HG02981 (cell line): Measurements from ENCODE around the gene TMEM217.

Experiments
- ATAC-seq: cut with Tn5 transposase; IDR thresholded peaks from one replicate; pipeline ENCODE4 v1.9.1; 2021; ENCODE audit warnings: mild to moderate bottlenecking, moderate library complexity; ENCODE audit not compliant: unreplicated experiment

The TMEM217 gene

DNA sequence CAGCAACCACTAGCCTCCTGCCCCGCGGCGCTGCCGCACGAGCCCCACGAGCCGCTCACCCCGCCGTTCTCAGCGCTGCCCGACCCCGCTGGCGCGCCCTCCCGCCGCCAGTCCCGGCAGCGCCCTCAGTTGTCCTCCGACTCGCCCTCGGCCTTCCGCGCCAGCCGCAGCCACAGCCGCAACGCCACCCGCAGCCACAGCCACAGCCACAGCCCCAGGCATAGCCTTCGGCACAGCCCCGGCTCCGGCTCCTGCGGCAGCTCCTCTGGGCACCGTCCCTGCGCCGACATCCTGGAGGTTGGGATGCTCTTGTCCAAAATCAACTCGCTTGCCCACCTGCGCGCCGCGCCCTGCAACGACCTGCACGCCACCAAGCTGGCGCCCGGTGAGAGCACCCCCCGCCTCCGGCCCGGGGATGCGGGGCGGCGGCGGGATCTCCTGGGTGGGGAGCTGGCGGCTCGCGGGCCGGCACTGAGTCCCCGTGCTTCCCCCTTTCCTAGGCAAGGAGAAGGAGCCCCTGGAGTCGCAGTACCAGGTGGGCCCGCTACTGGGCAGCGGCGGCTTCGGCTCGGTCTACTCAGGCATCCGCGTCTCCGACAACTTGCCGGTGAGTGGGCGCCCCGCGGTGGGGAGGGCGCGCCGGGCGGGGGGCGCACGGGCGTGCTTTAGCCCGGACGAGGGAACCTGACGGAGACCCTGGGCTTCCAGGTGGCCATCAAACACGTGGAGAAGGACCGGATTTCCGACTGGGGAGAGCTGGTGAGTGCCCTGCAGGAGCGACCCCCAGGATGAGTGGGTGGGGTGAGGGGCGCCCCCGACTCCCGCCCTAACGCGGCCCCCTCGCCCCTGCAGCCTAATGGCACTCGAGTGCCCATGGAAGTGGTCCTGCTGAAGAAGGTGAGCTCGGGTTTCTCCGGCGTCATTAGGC lies 87.4 kb downstream of the TMEM217 start:
- ATAC-seq: peak; percentile 20

DNA sequence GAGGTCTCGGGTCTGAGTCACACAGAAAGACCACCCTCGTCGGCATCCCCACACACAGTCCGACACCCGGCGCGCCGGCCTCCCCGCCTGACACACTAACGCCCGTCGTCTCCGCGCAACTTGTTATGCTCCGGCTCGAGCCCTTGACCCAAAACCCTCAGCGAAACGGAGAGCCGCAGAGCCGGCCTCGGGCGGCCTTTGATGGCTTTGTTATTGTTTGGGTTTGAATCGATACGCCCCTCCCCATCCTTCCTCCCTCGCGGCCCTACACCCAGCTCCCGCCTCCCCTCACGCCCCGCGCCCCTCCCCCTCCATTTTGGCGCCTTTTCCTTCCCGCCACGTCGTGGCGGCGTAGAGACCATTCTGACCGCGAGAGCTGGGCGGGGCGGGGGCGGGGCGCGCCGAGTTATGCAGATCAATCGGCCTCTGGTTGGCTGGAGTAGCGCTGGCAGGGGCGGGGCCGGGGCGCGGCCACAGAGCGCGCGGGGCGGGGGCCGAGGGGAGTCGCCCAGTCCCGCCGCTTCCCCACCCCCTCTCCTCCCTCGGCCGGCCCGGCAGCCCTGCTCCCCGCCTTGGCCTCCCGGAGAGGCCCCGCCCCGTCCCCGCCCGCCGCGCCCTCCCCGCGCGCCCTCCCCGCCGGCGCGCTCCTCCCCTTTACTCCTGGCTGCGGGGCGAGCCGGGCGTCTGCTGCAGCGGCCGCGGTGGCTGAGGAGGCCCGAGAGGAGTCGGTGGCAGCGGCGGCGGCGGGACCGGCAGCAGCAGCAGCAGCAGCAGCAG lies 88.3 kb downstream of the TMEM217 start, which contains the start of gene PIM1:
Gene PIM1 (plus strand): TSS at position 657 of the 777 bp plus-strand sequence. CDS start 424 bp downstream, outside the sequence.
- peak; percentile 65 for ATAC-seq

DNA sequence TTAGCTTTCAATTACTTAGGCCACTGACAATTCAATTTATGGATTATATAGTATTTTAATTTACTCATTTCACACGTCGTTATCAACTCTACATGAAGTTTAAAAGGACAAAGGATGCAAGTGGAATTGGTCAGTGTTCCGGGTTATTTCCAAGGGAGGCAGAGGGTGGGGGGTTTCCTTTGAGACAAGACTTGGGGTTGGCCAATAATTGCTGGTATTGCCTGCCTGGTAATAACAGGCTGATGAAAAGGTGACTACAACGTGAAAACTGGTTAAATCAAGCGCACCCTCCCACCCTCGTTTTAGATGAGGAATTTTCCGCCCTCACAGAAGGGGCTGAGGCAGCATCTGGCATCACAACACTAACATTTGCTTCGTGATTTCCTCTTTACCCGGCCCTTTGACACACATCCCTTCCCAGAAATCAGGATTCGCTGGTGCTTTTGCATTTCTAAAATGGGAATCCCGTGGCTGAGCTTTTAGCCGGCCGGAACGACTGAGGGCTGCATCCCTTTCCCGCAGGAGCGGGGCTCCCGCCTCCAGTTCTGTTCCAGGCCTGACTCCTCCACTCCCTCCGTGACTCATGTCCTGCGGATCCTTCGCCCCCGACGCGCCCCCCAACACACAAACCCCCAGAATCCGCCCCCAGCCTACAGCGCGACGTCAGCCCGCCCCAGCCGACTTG lies 89.0 kb downstream of the TMEM217 start:
- no peak for ATAC-seq

DNA sequence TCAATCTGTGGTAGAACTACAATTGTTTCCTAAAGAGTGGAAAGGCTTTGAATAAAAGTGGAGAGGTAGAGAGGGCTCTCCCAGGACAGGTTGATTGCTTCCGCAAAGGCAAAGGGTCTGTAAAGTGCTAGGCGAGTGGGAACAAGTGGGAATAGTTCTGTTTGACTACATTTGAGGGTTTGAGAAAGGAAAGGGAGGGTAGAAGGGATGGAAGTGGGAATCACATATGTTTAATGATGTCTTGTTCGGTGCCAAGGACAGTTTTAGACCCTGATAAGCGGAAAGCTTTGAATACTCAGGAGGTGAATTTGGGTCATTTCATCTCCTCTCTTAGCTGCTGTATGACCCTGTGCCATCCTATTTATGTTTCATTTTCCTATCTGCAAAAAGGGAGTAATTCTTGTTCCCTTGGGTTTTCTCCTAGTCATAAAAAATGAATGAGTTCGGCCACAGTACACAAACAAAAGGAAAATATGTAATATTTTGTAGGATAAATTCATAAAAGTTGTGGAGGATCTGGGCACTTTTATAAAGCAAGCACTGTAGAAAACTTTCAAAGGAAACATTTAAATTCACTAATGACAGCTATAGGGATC lies 89.7 kb downstream of the TMEM217 start:
- no peak for ATAC-seq

DNA sequence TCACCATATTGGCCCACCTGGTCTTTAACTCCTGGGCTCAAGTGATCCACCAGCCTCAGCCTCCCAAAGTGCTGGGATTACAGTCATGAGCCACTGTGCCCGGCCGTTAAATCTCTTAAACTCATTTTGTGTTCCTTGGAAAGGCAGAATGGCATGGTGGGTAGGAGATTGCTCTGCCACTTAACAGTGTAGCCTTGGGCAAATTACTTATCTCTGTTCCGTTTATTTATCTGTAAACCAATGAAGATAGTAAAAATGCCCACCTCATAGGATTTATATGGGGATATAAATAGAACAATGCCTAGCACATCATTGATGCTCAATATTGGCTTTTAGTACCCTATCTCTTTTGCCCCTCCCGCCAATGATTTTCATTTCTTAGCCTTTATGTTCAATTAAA lies 95.2 kb downstream of the TMEM217 start:
- ATAC-seq: no peak
